Peyer's patch (tissue), 4 donors: ENCODE measurements around the gene NCBP1. TPM values are rescaled to one million over a fixed set of nuclear protein-coding genes. Genes with fewer than 3 reads are reported as not detected.

Experiments
- DNase-seq, 3 donors: peaks; one replicate each; pipeline ENCODE4 v3.0.0-alpha.2; 2017 to 2019
- H3K27ac ChIP-seq, 4 donors: fragments of 200-600 bp; sonication (generic); one replicate each; pipeline ENCODE4 v1.5.1; 2016 to 2019
- H3K27me3 ChIP-seq, 2 donors: fragments of 200-600 bp; sonication (generic); one replicate each; pipeline ENCODE4 v1.5.1; 2019
- H3K36me3 ChIP-seq, 3 donors: fragments of 200-600 bp; sonication (generic); one replicate each; pipeline ENCODE4 v1.5.1; 2016 to 2019
- H3K4me1 ChIP-seq, 4 donors: fragments of 200-600 bp; sonication (generic); one replicate each; pipeline ENCODE4 v1.5.1; 2016 to 2019
- H3K4me3 ChIP-seq, 4 donors: fragments of 200-600 bp; sonication (generic); 1 replicate in 3 of 4; 2 replicates in 1 of 4; pipeline ENCODE4 v1.5.1; 2016 to 2019; ENCODE audit warnings: mild to moderate bottlenecking in 1 of 4
- H3K9me3 ChIP-seq, 4 donors: fragments of 200-600 bp; sonication (generic); one replicate each; pipeline ENCODE4 v1.5.1; 2016 to 2019; ENCODE audit warnings: mild to moderate bottlenecking in 1 of 4
- CTCF ChIP-seq, 6 experiments: fragments of 450-650 bp in 4 of 6; fragments of 200-600 bp in 2 of 6; sonication (generic) in 1 of 6; IDR thresholded peaks; one replicate each; pipeline ENCODE4 v1.5.1; 2017 to 2019; ENCODE audit warnings: antibody characterized with exemption in 6 of 6, mild to moderate bottlenecking in 3 of 6, moderate library complexity in 1 of 6
- POLR2A ChIP-seq, 2 donors: fragments of 450-650 bp; IDR thresholded peaks; one replicate each; pipeline ENCODE4 v1.5.1; 2017; ENCODE audit warnings: antibody characterized with exemption in 2 of 2, mild to moderate bottlenecking in 2 of 2, moderate library complexity in 2 of 2
- total RNA-seq, 4 donors: library from RNA; depleted of rRNA; stranded (reverse); fragments of >200 nt; gene quantifications; one replicate each; pipeline ENCODE4 v1.1.0, GENCODE V29; 2016

NCBP1 gene
- total RNA-seq, 4 donors from 2014 or later, result 26.3 to 61.1 (median 28.1) TPM

GRCh38 chr9:97689401-97690180 lies 56.0 kb downstream of the NCBP1 start:
- H3K27ac ChIP-seq, result no peak overlapping the region
- peaks cover 0 to 13% (median 0%) of the 10 kb centered on the region in 4 donors for H3K4me1 ChIP-seq
- no peak for DNase-seq
- no peak overlapping the region for H3K4me3 ChIP-seq
- H3K27me3 ChIP-seq, result no peaks in the 10 kb centered on the region
- no peaks in the 10 kb centered on the region for H3K9me3 ChIP-seq
- H3K36me3 ChIP-seq, result peaks cover 0 to 61% (median 0%) of the 10 kb centered on the region in 3 donors
- no peak for TF ChIP-seq POLR2A (IDR thresholded peaks at IDR 0.05)
- TF ChIP-seq CTCF (IDR thresholded peaks at IDR 0.05), result no peak

- peaks cover 0 to 30% (median 9%) of the 10 kb centered on the region in 4 donors for H3K4me1 ChIP-seq
- peaks cover 0 to 28% (median 0%) of the 10 kb centered on the region in 3 donors for H3K36me3 ChIP-seq
- no peaks in the 10 kb centered on the region for H3K27me3 ChIP-seq
- H3K27ac ChIP-seq, result no peak overlapping the region
- no peak for DNase-seq
- no peak overlapping the region for H3K4me3 ChIP-seq
- no peaks in the 10 kb centered on the region for H3K9me3 ChIP-seq
- no peak for TF ChIP-seq CTCF (IDR thresholded peaks at IDR 0.05)
- no peak for TF ChIP-seq POLR2A (IDR thresholded peaks at IDR 0.05)
Measured at GRCh38 chr9:97694769-97695168, 61.1 kb downstream of the NCBP1 start.

- no peak overlapping the region for H3K27ac ChIP-seq
- H3K9me3 ChIP-seq, result no peaks in the 10 kb centered on the region
- DNase-seq, result no peak
- H3K4me1 ChIP-seq, result peaks cover 0 to 30% (median 9%) of the 10 kb centered on the region in 4 donors
- no peaks in the 10 kb centered on the region for H3K27me3 ChIP-seq
- peaks cover 0 to 23% (median 0%) of the 10 kb centered on the region in 3 donors for H3K36me3 ChIP-seq
- TF ChIP-seq CTCF (IDR thresholded peaks at IDR 0.05), result no peak
- TF ChIP-seq POLR2A (IDR thresholded peaks at IDR 0.05), result no peak
- H3K4me3 ChIP-seq, result peak overlapping the region in 1 of 4 donors; percentile 69
Measured at GRCh38 chr9:97695390-97695789, 61.8 kb downstream of the NCBP1 start.

GRCh38 chr9:97695995-97696802 lies 62.6 kb downstream of the NCBP1 start:
- H3K27ac ChIP-seq, result peak overlapping the region; percentile 90 to 98 (median 94)
- TF ChIP-seq CTCF (IDR thresholded peaks at IDR 0.05), result no peak
- no peak for TF ChIP-seq POLR2A (IDR thresholded peaks at IDR 0.05)
- H3K27me3 ChIP-seq, result no peaks in the 10 kb centered on the region
- peak overlapping the region; percentile 69 to 99 (median 92) for H3K4me3 ChIP-seq
- peaks cover 0 to 15% (median 0%) of the 10 kb centered on the region in 3 donors for H3K36me3 ChIP-seq
- no peak for DNase-seq
- H3K9me3 ChIP-seq, result no peaks in the 10 kb centered on the region
- peaks cover 0 to 30% (median 9%) of the 10 kb centered on the region in 4 donors for H3K4me1 ChIP-seq

GRCh38 chr9:97696803-97697601 lies 63.4 kb downstream of the NCBP1 start, which contains the start of gene XPA:
Gene XPA, minus strand, starts transcription at chr9:97697340. Its CDS starts 48 bp downstream, at chr9:97697292.
- Histone ChIP-seq H3K9me3 (no peaks in the 10 kb centered on the region), H3K27me3 (no peaks in the 10 kb centered on the region), H3K27ac (peak within 1 kb of the TSS; percentile 90 to 98 (median 94)), H3K4me1 (peaks cover 0 to 30% (median 9%) of the 10 kb centered on the region in 4 donors), H3K4me3 (peak within 1 kb of the TSS; percentile 69 to 99 (median 92)), H3K36me3 (peaks cover 0 to 10% (median 0%) of the 10 kb centered on the region in 3 donors)
- peak; percentile 87 to 92 for TF ChIP-seq POLR2A (IDR thresholded peaks at IDR 0.05)
- peak in 1 of 6 experiments; percentile 23 for TF ChIP-seq CTCF (IDR thresholded peaks at IDR 0.05)
- peak; percentile 95 to 99 (median 98) for DNase-seq
